AG04449 (cell line): ENCODE measurements around the gene HUS1B.

Source experiments
- CTCF ChIA-PET: fragments of 350-600 bp; formaldehyde crosslinking; extraction: SDS; loops from one replicate; lab custom pipeline; 2021; ENCODE audit warnings: antibody characterized with exemption; lab: Yijun Ruan, JAX
- POLR2A ChIA-PET: fragments of 400-600, 350-600 bp; formaldehyde crosslinking; extraction: SDS; loops from one replicate; lab custom pipeline; 2020; ENCODE audit warnings: antibody characterized with exemption, inconsistent platforms; lab: Yijun Ruan, JAX
- DNase-seq: peaks from one replicate; pipeline ENCODE4 v3.0.0-alpha.2; 2010; ENCODE audit warnings: low read depth, low spot score
- H3K4me3 ChIP-seq: 2 replicates; pipeline ENCODE4 v1.5.1; 2011; ENCODE audit warnings: low read depth, mild to moderate bottlenecking, control low read depth, low read length
- TF ChIP-seq, protein P1 (sequence below): IDR thresholded peaks from one replicate; pipeline ENCODE4 v1.5.1; 2011; ENCODE audit warnings: mild to moderate bottlenecking, moderate library complexity, low read length, control low read depth, inconsistent platforms; ENCODE audit not compliant: insufficient read depth; ENCODE audit errors: missing control alignments

Gene HUS1B

DNA sequence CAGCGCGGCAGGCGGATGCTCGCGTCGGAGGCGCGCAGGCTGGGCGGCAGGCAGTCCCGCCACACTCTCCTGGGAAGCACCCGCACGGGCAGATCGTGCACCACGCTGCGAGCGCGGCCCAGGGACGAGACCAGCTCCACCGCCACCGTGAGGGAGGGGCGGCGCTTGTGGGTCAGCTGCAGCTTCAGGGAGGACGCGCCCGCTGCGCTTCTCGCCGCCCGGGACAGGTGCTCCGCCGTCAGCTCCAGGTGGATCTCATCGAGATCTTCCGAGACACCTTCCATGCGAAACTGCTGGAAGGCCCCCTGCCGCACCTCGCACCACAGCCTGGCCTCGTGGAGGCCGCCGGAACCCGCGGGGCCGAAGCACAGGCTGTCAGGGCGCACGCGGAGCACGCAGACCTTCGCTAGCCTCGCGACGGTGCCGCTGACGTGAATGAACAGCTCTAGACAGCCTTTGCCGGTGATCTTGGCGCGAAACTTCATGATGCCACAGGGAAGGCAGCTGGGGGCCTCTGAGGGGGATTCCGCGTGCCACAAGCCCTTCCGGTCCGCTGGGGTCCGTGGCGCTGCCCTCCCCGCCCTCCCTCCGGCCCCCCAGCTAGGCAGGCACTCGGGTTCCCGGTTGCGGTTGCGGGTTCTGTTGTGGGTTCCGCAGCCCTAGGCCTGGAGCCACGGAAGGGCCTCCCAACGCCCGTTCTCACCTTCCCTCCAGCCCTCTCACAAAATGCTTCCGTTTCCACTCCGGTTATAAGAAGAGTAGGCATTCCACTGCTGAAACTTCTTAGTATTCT lies at the start of gene HUS1B:
Gene HUS1B (minus strand): TSS at position 641 of the 793 bp plus-strand sequence. CDS start 156 bp downstream, at position 485.
- TF ChIP-seq, protein P1, sequence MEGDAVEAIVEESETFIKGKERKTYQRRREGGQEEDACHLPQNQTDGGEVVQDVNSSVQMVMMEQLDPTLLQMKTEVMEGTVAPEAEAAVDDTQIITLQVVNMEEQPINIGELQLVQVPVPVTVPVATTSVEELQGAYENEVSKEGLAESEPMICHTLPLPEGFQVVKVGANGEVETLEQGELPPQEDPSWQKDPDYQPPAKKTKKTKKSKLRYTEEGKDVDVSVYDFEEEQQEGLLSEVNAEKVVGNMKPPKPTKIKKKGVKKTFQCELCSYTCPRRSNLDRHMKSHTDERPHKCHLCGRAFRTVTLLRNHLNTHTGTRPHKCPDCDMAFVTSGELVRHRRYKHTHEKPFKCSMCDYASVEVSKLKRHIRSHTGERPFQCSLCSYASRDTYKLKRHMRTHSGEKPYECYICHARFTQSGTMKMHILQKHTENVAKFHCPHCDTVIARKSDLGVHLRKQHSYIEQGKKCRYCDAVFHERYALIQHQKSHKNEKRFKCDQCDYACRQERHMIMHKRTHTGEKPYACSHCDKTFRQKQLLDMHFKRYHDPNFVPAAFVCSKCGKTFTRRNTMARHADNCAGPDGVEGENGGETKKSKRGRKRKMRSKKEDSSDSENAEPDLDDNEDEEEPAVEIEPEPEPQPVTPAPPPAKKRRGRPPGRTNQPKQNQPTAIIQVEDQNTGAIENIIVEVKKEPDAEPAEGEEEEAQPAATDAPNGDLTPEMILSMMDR = no peak
- POLR2A ChIA-PET = no interaction called here
- H3K4me3 ChIP-seq = no peak within 1 kb of the TSS
- CTCF ChIA-PET = no interaction called here
- DNase-seq = no peak

DNA sequence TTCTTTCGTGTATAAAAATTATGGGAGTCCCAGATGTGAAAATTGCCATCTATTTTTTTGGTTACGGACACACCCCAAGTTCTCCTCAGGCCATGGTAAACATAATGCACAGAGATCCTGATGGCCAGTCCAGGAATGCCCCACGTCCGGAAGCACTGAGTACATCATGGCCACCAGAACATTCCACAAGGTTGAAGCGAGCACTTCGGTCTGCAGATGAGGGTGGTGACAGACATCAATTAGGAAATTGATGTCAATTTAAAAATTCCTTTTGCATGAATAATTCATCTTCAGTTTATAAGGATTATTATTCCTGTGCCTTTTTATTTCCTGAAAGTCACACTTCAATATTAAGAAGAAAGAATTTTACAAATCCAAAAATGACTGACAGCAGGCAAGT lies 49.2 kb upstream of the HUS1B start:
- DNase-seq = no peak
- H3K4me3 ChIP-seq = no peak overlapping the region
- CTCF ChIA-PET = interaction anchor here (1.0 to 2.9 kb wide), 3 partner anchors 16 to 113 kb away, joined by 4 to 18 read pairs (median 5); no protein-coding TSS in a partner anchor
- POLR2A ChIA-PET = no interaction called here
- TF ChIP-seq, protein P1 = no peak

DNA sequence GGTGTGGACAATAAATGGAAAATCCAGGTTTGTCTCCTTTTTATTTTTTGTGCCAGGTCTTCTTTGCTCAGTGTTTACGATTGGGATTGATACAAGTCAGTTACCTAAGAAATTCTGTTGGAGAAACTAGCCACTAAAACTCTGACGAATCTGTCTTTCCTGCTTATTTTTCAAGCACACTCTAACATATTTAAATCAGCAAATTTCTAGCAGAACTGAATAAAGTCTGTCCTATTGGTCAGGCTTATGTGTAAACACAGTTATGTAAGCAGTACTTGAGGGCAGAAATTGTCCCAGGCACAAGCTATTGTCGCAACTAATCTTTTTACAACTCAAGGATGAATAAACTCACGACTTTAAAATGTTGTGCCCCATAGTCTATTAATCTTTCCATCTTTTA lies 48.1 kb upstream of the HUS1B start:
- H3K4me3 ChIP-seq = no peak overlapping the region
- TF ChIP-seq, protein P1 = no peak
- ChIA-PET CTCF (interaction anchor here (1.1 to 2.9 kb wide), 3 partner anchors 17 to 111 kb away, joined by 3 to 18 read pairs (median 5); no protein-coding TSS in a partner anchor), POLR2A (no interaction called here)
- DNase-seq = no peak

DNA sequence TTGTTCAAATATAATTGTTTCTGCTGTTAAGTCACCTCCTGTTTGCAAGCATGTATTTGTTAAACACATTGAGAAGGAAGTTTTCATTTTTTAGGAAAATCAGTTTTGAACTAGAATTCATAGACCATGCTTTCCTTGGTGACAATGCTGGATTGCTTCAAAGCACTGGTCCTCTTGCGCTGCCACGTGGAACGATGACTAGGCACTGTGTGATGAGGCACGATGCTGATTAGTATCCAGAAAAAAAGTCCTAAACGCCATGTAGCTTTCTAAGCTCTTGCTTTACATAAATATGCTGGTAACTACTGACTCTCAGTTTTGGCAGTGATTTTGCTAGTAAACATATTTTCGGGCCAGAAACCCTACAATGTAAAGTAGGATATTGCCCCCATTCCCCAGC lies 47.1 kb upstream of the HUS1B start:
- CTCF ChIA-PET = interaction anchor here (1.1 to 2.9 kb wide), 5 partner anchors 12 to 110 kb away, joined by 3 to 18 read pairs (median 5); partner anchors contain the start of gene EXOC2
- TF ChIP-seq, protein P1 = no peak
- DNase-seq = no peak
- POLR2A ChIA-PET = no interaction called here
- H3K4me3 ChIP-seq = no peak overlapping the region

DNA sequence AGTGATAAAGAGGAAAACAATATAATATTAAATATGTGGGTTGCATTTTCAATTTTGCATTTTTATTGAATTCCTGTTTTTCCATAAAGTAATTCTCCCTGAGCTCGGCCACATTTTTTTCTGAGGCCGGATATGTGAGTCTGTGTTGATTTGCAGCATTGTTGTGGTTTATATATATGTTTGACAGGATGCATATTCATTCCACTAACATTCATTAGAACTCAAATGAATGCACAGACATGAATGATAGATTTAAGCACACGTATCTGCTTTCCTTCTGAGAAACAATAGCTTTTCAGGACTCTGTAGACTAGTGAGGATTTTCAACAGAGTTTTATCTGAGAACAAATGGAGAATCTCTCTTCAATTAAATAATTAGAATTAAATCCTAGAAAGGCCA lies 46.7 kb upstream of the HUS1B start:
- ChIA-PET CTCF (interaction anchor here (1.1 to 1.3 kb wide), 3 partner anchors 11 to 94 kb away, joined by 3 to 9 read pairs (median 5); partner anchors contain the start of gene EXOC2), POLR2A (no interaction called here)
- H3K4me3 ChIP-seq = no peak overlapping the region
- TF ChIP-seq, protein P1 = no peak
- DNase-seq = no peak
